Activated B cell treated with CpG ODN at 0.5 μM for 24 hours (primary cell): Measurements from ENCODE around the gene NCAM1. TPM values are rescaled to one million over a fixed set of nuclear protein-coding genes. Genes with fewer than 3 reads are reported as not detected.

Experiments used
- ATAC-seq: fragments of 200-7000 bp; cut with Tn5 transposase; one replicate; pipeline ENCODE4 v1.10.0; 2021; ENCODE audit warnings: low read depth, mild to moderate bottlenecking, moderate library complexity
- CTCF ChIA-PET: fragments of 350-600 bp; sonication (Branson Sonifier 250); formaldehyde crosslinking; loops from one replicate; lab custom pipeline; 2021; ENCODE audit warnings: antibody characterized with exemption; lab: Charles Lee
- POLR2A ChIA-PET: fragments of 350-600 bp; sonication (Branson Sonifier 250); formaldehyde crosslinking; loops from one replicate; lab custom pipeline; 2021; ENCODE audit warnings: antibody characterized with exemption; lab: Charles Lee
- DNase-seq: peaks from one replicate; pipeline ENCODE4 v3.0.0; 2022
- H3K27ac Mint-ChIP-seq: one replicate; pipeline ENCODE4 v1.8.0; 2020; ENCODE audit warnings: mixed read lengths
- H3K27me3 Mint-ChIP-seq: one replicate; pipeline ENCODE4 v1.8.0; 2021; ENCODE audit warnings: mixed read lengths
- H3K36me3 Mint-ChIP-seq: one replicate; pipeline ENCODE4 v1.8.0; 2021; ENCODE audit warnings: low read depth, mixed read lengths
- H3K4me1 Mint-ChIP-seq: one replicate; pipeline ENCODE4 v1.8.0; 2021; ENCODE audit warnings: mixed read lengths
- H3K4me3 Mint-ChIP-seq: one replicate; pipeline ENCODE4 v1.8.0; 2020; ENCODE audit warnings: mild to moderate bottlenecking, mixed read lengths
- H3K9me3 Mint-ChIP-seq: one replicate; pipeline ENCODE4 v1.8.0; 2020; ENCODE audit warnings: mixed read lengths
- intact Hi-C: fragments of 100-400 bp; cut with micrococcal nuclease; formaldehyde crosslinking; loops from one replicate; pipeline ENCODE4 v1.15.1; 2024
- total RNA-seq: library from RNA; stranded (reverse); gene quantifications from 2 replicates; pipeline ENCODE4 v1.2.3, GENCODE V29; 2022
- TF ChIP-seq, protein P1 (sequence below): fragments of 200-600 bp; IDR thresholded peaks from one replicate; pipeline ENCODE4 v1.8.0; 2022; ENCODE audit warnings: antibody characterized with exemption, mild to moderate bottlenecking

NCAM1 gene
- total RNA-seq, 1 donor from 2014 or later = not detected

DNA sequence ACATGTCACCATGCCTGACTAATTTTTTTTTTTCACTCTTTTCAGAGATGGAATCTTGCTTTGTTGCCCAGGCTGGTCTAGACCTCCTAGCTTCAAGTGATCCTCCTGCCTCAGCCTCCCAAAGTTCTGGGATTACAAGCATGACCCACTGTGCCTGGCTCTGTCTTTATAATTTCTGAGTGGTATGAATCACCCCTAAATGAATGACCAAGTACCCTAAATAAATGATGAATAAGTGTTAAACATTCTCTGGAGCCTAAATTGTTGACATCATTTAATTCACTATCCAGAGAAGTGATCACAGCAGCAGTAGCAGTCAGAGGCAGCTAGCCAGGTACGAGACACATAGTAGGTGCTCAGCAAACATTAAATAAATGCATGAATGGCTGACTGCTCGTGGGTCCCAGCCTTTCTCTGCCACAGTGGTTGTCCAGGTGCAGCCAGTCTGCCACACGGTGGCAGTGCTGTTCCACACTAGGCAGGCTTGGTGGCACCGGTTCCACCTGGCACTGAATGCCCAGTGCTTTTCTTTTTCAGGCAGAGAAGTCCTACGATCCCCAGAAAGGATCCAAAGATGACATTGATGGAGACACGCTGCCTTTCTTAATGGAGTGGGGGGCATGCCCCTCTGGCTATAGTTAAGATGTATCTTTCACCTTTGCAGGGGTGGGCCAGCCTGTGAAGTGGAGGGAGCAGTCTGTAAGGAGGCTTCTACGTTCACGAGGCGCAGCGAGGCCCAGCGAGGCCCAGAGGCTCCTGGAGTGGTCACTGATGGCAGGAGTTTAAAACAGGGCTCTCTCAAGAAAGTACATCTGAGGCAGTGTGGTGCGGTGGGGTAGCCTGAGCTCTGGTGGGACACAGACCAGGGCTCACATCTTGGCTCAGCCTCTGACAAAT is 344.5 kb downstream of the NCAM1 start:
- no peaks in the 10 kb centered on the region for H3K4me1 Mint-ChIP-seq
- H3K36me3 Mint-ChIP-seq = no peaks in the 10 kb centered on the region
- no peak overlapping the region for H3K27ac Mint-ChIP-seq
- intact Hi-C loops = loop anchor here (1.0 to 10.0 kb wide), 6 partner anchors 227 to 1088 kb away; partner anchors contain the start of gene ZW10
- no peaks in the 10 kb centered on the region for H3K9me3 Mint-ChIP-seq
- CTCF ChIA-PET = interaction anchor here (0.8 to 1.6 kb wide), 5 partner anchors 18 to 957 kb away, joined by 3 to 18 read pairs (median 9); no protein-coding TSS in a partner anchor
- POLR2A ChIA-PET = interaction anchor here (1.0 kb wide), 1 partner anchor 9 kb away, joined by 5 read pairs; the partner anchor contains the start of gene TTC12
- no peak overlapping the region for H3K4me3 Mint-ChIP-seq
- ATAC-seq = peak; percentile 89
- DNase-seq = peak; percentile 48
- TF ChIP-seq, protein P1, sequence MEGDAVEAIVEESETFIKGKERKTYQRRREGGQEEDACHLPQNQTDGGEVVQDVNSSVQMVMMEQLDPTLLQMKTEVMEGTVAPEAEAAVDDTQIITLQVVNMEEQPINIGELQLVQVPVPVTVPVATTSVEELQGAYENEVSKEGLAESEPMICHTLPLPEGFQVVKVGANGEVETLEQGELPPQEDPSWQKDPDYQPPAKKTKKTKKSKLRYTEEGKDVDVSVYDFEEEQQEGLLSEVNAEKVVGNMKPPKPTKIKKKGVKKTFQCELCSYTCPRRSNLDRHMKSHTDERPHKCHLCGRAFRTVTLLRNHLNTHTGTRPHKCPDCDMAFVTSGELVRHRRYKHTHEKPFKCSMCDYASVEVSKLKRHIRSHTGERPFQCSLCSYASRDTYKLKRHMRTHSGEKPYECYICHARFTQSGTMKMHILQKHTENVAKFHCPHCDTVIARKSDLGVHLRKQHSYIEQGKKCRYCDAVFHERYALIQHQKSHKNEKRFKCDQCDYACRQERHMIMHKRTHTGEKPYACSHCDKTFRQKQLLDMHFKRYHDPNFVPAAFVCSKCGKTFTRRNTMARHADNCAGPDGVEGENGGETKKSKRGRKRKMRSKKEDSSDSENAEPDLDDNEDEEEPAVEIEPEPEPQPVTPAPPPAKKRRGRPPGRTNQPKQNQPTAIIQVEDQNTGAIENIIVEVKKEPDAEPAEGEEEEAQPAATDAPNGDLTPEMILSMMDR = no peak
- peaks cover 5% of the 10 kb centered on the region for H3K27me3 Mint-ChIP-seq

DNA sequence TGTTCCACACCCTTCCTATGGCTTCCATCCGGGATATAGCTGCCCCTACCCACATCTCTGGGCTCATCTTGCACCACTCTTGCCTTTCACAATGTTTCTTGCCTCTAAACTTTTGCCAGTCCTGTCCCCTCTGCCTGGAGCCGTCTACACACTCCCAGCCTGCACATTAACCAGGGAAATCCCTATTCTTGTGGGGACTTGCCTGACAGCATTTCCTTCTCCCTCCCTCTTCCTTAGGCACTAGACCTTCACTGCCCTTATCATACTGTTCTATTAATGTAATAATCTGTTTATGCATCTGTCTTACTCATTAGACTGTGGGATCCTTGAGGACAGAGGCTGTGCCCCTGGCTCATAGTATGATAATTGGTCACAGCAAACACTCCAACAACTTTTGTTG is 347.4 kb downstream of the NCAM1 start:
- ATAC-seq = no peak
- intact Hi-C loops = loop anchor here (5.0 to 10.0 kb wide), 2 partner anchors 686 to 1091 kb away; no protein-coding TSS in a partner anchor
- H3K27ac Mint-ChIP-seq = no peak overlapping the region
- H3K9me3 Mint-ChIP-seq = no peaks in the 10 kb centered on the region
- ChIA-PET POLR2A (no interaction called here), CTCF (interaction anchor here (1.0 kb wide), 1 partner anchor 953 kb away, joined by 4 read pairs; no protein-coding TSS in a partner anchor)
- no peak for DNase-seq
- TF ChIP-seq, protein P1 = no peak
- peaks cover 5% of the 10 kb centered on the region for H3K27me3 Mint-ChIP-seq
- H3K4me3 Mint-ChIP-seq = no peak overlapping the region
- H3K4me1 Mint-ChIP-seq = peaks cover 2% of the 10 kb centered on the region
- H3K36me3 Mint-ChIP-seq = no peaks in the 10 kb centered on the region

DNA sequence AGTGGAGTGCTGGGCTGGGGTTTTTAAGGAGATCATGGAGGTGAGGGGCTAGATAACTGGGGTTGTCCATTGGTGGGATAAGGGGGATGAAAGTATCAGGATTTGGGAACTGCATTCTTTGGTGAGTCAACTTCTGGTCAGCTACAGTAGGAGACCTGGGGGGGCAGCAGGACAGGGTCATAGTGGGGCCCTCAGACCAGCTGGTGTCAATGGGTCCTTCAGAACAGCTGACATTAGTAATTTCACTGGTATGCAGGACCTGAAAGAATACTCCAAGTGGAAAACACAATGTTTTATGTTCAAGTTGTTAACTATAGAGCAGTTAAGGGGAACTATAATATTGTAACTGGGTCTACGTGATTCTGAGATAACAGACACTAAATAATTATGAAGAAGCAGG is 350.3 kb downstream of the NCAM1 start:
- DNase-seq (no peak), ATAC-seq (no peak)
- TF ChIP-seq, protein P1 = no peak
- Mint-ChIP-seq H3K9me3 (no peaks in the 10 kb centered on the region), H3K36me3 (peaks cover under 1% of the 10 kb centered on the region), H3K4me3 (no peak overlapping the region), H3K27ac (no peak overlapping the region), H3K4me1 (peaks cover 19% of the 10 kb centered on the region), H3K27me3 (peaks cover 3% of the 10 kb centered on the region)
- CTCF ChIA-PET = no interaction called here
- intact Hi-C loops = loop anchor here (10.0 kb wide), 2 partner anchors 1027 to 1387 kb away; no protein-coding TSS in a partner anchor
- POLR2A ChIA-PET = no interaction called here

DNA sequence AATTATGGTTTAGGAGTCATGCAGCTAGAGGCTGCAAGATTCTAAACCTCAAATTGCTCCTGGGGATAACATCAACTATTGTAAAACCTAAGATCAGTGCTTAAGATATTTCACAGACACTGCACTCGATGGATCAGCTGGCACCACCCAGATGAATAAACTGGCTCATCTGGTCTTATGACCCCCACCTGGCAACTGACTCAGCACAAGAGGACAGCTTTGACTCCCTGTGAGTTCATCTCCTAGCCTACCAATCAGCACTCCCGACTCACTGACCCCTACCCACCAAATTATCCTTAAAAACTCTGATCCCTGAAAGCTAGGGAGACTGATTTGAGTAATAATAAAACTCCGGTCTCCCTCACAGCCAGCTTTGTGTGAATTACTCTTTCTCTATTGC is 352.4 kb downstream of the NCAM1 start:
- ATAC-seq (no peak), DNase-seq (no peak)
- H3K4me3 Mint-ChIP-seq = peak overlapping the region; percentile 85
- H3K27me3 Mint-ChIP-seq = no peaks in the 10 kb centered on the region
- POLR2A ChIA-PET = interaction anchor here (0.6 to 1.4 kb wide), 4 partner anchors 7 to 1088 kb away, joined by 3 to 10 read pairs (median 5); partner anchors contain the start of genes PTS and ZW10
- intact Hi-C loops = loop anchor here (10.0 kb wide), 2 partner anchors 1029 to 1389 kb away; no protein-coding TSS in a partner anchor
- CTCF ChIA-PET = interaction anchor here (1.0 to 2.5 kb wide), 3 partner anchors 23 to 1027 kb away, joined by 3 to 12 read pairs (median 5); no protein-coding TSS in a partner anchor
- H3K27ac Mint-ChIP-seq = peak overlapping the region; percentile 67
- H3K4me1 Mint-ChIP-seq = peaks cover 19% of the 10 kb centered on the region
- H3K36me3 Mint-ChIP-seq = peaks cover 19% of the 10 kb centered on the region
- H3K9me3 Mint-ChIP-seq = no peaks in the 10 kb centered on the region
- TF ChIP-seq, protein P1 = no peak
